HCT116 (cell line): Measurements from ENCODE around the gene STON2. TPM values are rescaled to one million over a fixed set of nuclear protein-coding genes. Genes with fewer than 3 reads are reported as not detected.

Experiments used
- ATAC-seq: fragments of 200-7000 bp; cut with Tn5 transposase; 2 replicates; pipeline ENCODE4 v1.9.1; 2020; ENCODE audit warnings: mild to moderate bottlenecking, moderate library complexity
- BruUV-seq: library from RNA; stranded (reverse); fragments of 400-500 nt; replicated peaks from 2 replicates; lab custom pipeline; 2021; lab: Mats Ljungman, UMichigan
- CTCF ChIA-PET: fragments of 300-600 bp; sonication (Branson Sonifier 250); formaldehyde crosslinking; loops from one replicate; lab custom pipeline; 2021; ENCODE audit warnings: antibody characterized with exemption; lab: Charles Lee
- POLR2A ChIA-PET: fragments of 300-600, 350-600 bp; sonication (Branson Sonifier 250); formaldehyde crosslinking; loops from one replicate; lab custom pipeline; 2021; ENCODE audit warnings: antibody characterized with exemption; lab: Charles Lee
- RAD21 ChIA-PET, 2 experiments: fragments of 300-600 bp; sonication (Branson Sonifier 250); formaldehyde crosslinking; loops; one replicate each; lab custom pipeline; 2023; ENCODE audit warnings: low total read pairs in 2 of 2; ENCODE audit not compliant: uncharacterized antibody in 2 of 2, unreplicated experiment in 2 of 2, low non-redundant PET in 1 of 2; lab: Charles Lee
- DNase-seq: peaks from one replicate; pipeline ENCODE4 v3.0.0-alpha.2; 2010; ENCODE audit warnings: low read depth, low spot score
- H2AFZ ChIP-seq: fragments of 200-600 bp; shearing (Covaris generic), sonication (generic); 2 replicates; pipeline ENCODE4 v1.6.1; 2017; ENCODE audit warnings: low read depth, mixed run types, mixed read lengths, antibody characterized with exemption, low read length; ENCODE audit not compliant: poor library complexity, severe bottlenecking
- H3K27ac ChIP-seq: 2 replicates; pipeline ENCODE4 v1.5.1; 2012; ENCODE audit warnings: low read depth, low read length
- H3K27me3 ChIP-seq: fragments of 200-600 bp; sonication (generic); 2 replicates; pipeline ENCODE4 v1.6.1; 2016; ENCODE audit warnings: mixed run types, low read length, mixed read lengths; ENCODE audit not compliant: insufficient read depth
- H3K36me3 ChIP-seq, 2 experiments: fragments of 200-500 bp in 1 of 2; fragments of 200-600 bp in 1 of 2; sonication (Bioruptor generic) in 1 of 2; sonication (generic) in 1 of 2; 2 replicates each; pipeline versions ENCODE4 v1.5.1 to v1.6.1; 2014 to 2016; ENCODE audit warnings: low read length in 2 of 2, inconsistent platforms in 1 of 2, mixed read lengths in 1 of 2, mixed run types in 1 of 2; ENCODE audit not compliant: insufficient read depth in 2 of 2, control insufficient read depth in 1 of 2
- H3K4me1 ChIP-seq, 2 experiments: fragments of 200-600 bp in 1 of 2; sonication (generic) in 1 of 2; 2 replicates each; pipeline versions ENCODE4 v1.5.1 to v1.6.1; 2012 to 2017; ENCODE audit warnings: low read length in 2 of 2, inconsistent platforms in 1 of 2, mild to moderate bottlenecking in 1 of 2, mixed read lengths in 1 of 2, mixed run types in 1 of 2, moderate library complexity in 1 of 2; ENCODE audit not compliant: insufficient read depth in 2 of 2, control insufficient read depth in 1 of 2
- H3K4me2 ChIP-seq: fragments of 200-600 bp; sonication (generic); 2 replicates; pipeline ENCODE4 v1.6.1; 2017; ENCODE audit warnings: mixed run types, low read length, mixed read lengths
- H3K4me3 ChIP-seq, 2 experiments: fragments of 200-600 bp in 1 of 2; sonication (generic) in 1 of 2; replicated peaks in 1 of 2; 2 replicates each; pipeline ENCODE4 v1.5.1; 2011 to 2016; ENCODE audit warnings: low read length in 2 of 2, control low read depth in 1 of 2, low read depth in 1 of 2, mild to moderate bottlenecking in 1 of 2, mixed read lengths in 1 of 2, mixed run types in 1 of 2
- H3K79me2 ChIP-seq: fragments of 200-600 bp; sonication (generic); 2 replicates; pipeline ENCODE4 v1.6.1; 2017; ENCODE audit warnings: mild to moderate bottlenecking, mixed run types, low read length, moderate library complexity, mixed read lengths; ENCODE audit not compliant: insufficient read depth
- H3K9ac ChIP-seq: fragments of 200-600 bp; sonication (generic); 2 replicates; pipeline ENCODE4 v1.6.1; 2016; ENCODE audit warnings: low read length, mixed read lengths
- H3K9me2 ChIP-seq: fragments of 200-600 bp; sonication (generic), shearing (Covaris generic); 2 replicates; pipeline ENCODE4 v1.6.1; 2017; ENCODE audit warnings: mixed run types, mild to moderate bottlenecking, moderate library complexity; ENCODE audit not compliant: insufficient read depth
- H3K9me3 ChIP-seq, 2 experiments: fragments of 200-500 bp in 1 of 2; fragments of 200-600 bp in 1 of 2; sonication (Bioruptor generic) in 1 of 2; sonication (generic) in 1 of 2; 2 replicates each; pipeline ENCODE4 v1.6.1; 2014 to 2017; ENCODE audit warnings: low read length in 2 of 2, mixed read lengths in 2 of 2, inconsistent platforms in 1 of 2, low read depth in 1 of 2, mild to moderate bottlenecking in 1 of 2, mixed run types in 1 of 2, moderate library complexity in 1 of 2; ENCODE audit not compliant: control insufficient read depth in 1 of 2, insufficient read depth in 1 of 2
- H4K20me1 ChIP-seq: fragments of 200-600 bp; sonication (generic), shearing (Covaris generic); 2 replicates; pipeline ENCODE4 v1.6.1; 2017; ENCODE audit warnings: mixed run types, mild to moderate bottlenecking, moderate library complexity; ENCODE audit not compliant: insufficient read depth
- CBX3 ChIP-seq: IDR thresholded peaks from 2 replicates; pipeline ENCODE4 v1.6.1; 2012; ENCODE audit warnings: low read depth
- CEBPB ChIP-seq: IDR thresholded peaks from 2 replicates; pipeline ENCODE4 v1.6.1; 2012; ENCODE audit warnings: low read depth
- EGR1 ChIP-seq: IDR thresholded peaks from 2 replicates; pipeline ENCODE4 v1.6.1; 2012; ENCODE audit warnings: low read depth
- EZH2 ChIP-seq: fragments of 200-600 bp; sonication (generic); IDR thresholded peaks from 2 replicates; pipeline ENCODE4 v1.6.1; 2017; ENCODE audit warnings: antibody characterized with exemption, mixed run types
- FOSL1 ChIP-seq: IDR thresholded peaks from 2 replicates; pipeline ENCODE4 v1.6.1; 2012; ENCODE audit warnings: low read depth
- SIN3A ChIP-seq: IDR thresholded peaks from 2 replicates; pipeline ENCODE4 v1.6.1; 2012; ENCODE audit warnings: low read depth
- SRF ChIP-seq: IDR thresholded peaks from 2 replicates; pipeline ENCODE4 v1.6.1; 2012; ENCODE audit warnings: low read depth
- TCF7L2 ChIP-seq: IDR thresholded peaks from 2 replicates; pipeline ENCODE4 v1.7.0; 2011; ENCODE audit warnings: borderline replicate concordance, inconsistent platforms; ENCODE audit not compliant: insufficient read depth, insufficient read length; ENCODE audit errors: extremely low read depth
- YY1 ChIP-seq: IDR thresholded peaks from 2 replicates; pipeline ENCODE4 v1.6.1; 2011; ENCODE audit warnings: low read length, low read depth, moderate library complexity, mild to moderate bottlenecking; ENCODE audit not compliant: insufficient replicate concordance; ENCODE audit errors: extremely low read depth
- intact Hi-C: fragments of 100-400 bp; cut with micrococcal nuclease; formaldehyde crosslinking; loops from 2 replicates; pipeline ENCODE4 v1.10.0; 2022
- total RNA-seq: library from RNA; stranded (reverse); gene quantifications from one replicate; pipeline ENCODE4 v1.2.1, GENCODE V29; 2021; ENCODE audit not compliant: unreplicated experiment
- TF ChIP-seq, protein P1 (sequence below): IDR thresholded peaks from 2 replicates; pipeline ENCODE4 v1.6.1; 2012
- TF ChIP-seq, protein P2 (sequence below), 3 experiments: fragments of 200-600 bp in 1 of 3; sonication (generic) in 1 of 3; IDR thresholded peaks in 2 of 3; conservative IDR thresholded peaks in 1 of 3; 2 replicates each; pipeline ENCODE4 v1.5.1; 2012 to 2017; ENCODE audit warnings: low read depth in 2 of 3, low read length in 2 of 3, antibody characterized with exemption in 1 of 3, borderline replicate concordance in 1 of 3, control low read depth in 1 of 3, mild to moderate bottlenecking in 1 of 3, mixed read lengths in 1 of 3, mixed run types in 1 of 3, moderate library complexity in 1 of 3; ENCODE audit not compliant: insufficient read depth in 1 of 3
- TF ChIP-seq, protein P3 (sequence below): IDR thresholded peaks from 2 replicates; pipeline ENCODE4 v1.6.1; 2012

The STON2 gene
- total RNA-seq, 1 experiment from 2014 or later: 4.1 TPM

DNA sequence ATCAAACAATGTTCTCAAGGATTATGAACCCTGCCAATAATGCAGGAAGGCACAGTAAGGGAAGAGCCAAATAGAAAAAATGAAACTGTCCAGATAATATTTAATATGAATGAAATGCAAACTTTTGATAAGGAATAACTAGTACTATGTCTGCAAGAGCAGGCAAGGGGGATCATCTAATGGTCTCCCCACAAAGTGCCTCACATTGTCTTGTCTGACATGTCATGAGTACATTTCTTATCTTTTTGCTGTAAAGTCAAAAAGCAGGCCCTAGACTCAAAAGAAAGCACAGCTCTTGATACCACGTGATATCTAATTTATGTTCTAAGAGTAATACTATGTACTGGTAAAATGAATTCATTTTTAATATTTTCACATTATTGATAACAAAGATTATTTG lies 135.5 kb downstream of the STON2 start:
- CTCF ChIA-PET: interaction anchor here (0.7 kb wide), 1 partner anchor 84 kb away, joined by 3 read pairs; no protein-coding TSS in a partner anchor
- Histone ChIP-seq H4K20me1 (no peaks in the 10 kb centered on the region), H3K9me3 (no peaks in the 10 kb centered on the region), H3K4me2 (no peak overlapping the region), H3K9me2 (no peaks in the 10 kb centered on the region), H3K36me3 (no peaks in the 10 kb centered on the region), H2AFZ (no peak overlapping the region), H3K27me3 (no peaks in the 10 kb centered on the region), H3K9ac (no peak overlapping the region), H3K79me2 (no peaks in the 10 kb centered on the region), H3K27ac (no peak overlapping the region), H3K4me1 (peaks cover 0 to 5% of the 10 kb centered on the region in 2 experiments; a peak in 1 of 4 replicates), H3K4me3 (no peak overlapping the region)
- ATAC-seq (no peak), DNase-seq (no peak)
- POLR2A ChIA-PET: no interaction called here
- TF ChIP-seq YY1 (no peak), FOSL1 (no peak), SIN3A (no peak), SRF (no peak), EZH2 (no peak), CEBPB (no peak)
- TF ChIP-seq, protein P1, sequence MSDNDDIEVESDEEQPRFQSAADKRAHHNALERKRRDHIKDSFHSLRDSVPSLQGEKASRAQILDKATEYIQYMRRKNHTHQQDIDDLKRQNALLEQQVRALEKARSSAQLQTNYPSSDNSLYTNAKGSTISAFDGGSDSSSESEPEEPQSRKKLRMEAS: no peak
- RAD21 ChIA-PET: no interaction called here
- BruUV-seq: no TSS peak
- intact Hi-C loops: no loop called here

DNA sequence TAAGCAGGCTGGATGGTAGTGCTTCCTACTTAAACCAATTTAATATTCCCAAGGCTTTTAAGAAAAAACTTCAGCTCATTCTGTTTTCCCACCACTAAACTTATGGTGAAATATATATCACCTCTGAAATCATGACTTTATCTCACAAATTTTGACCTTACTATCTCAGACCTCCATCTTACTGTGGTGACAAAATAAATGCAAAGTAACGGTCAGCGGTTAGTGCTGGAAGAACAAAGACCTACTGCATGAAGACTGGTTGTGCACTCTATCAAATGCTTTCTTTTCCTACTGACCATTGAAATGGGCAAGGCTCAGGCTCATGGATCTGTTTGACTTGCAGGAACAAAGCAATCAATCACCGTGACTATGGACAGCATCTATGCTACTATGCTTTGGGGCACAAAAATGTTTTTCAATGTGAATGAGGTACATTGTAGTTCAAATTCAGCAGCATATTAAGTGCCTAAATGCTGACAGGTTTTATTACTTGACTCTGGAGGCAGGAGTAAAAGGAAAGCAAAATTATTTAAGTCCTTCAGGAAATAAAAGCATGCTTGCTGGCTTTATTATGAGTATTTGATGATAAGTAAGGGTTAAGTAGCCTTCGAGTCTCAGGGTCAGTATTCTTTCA lies 136.2 kb downstream of the STON2 start:
- BruUV-seq: no TSS peak
- CTCF ChIA-PET: no interaction called here
- H3K4me2 ChIP-seq: no peak overlapping the region

More for the DNA sequence above, 136.2 kb downstream of the STON2 start:
- Histone ChIP-seq H3K36me3 (no peaks in the 10 kb centered on the region), H3K27ac (no peak overlapping the region), H3K4me1 (peaks cover 0 to 5% of the 10 kb centered on the region in 2 experiments; a peak in 1 of 4 replicates), H3K9me3 (no peaks in the 10 kb centered on the region), H4K20me1 (no peaks in the 10 kb centered on the region)
- POLR2A ChIA-PET: no interaction called here
- ATAC-seq: no peak
- TF ChIP-seq, protein P2, sequence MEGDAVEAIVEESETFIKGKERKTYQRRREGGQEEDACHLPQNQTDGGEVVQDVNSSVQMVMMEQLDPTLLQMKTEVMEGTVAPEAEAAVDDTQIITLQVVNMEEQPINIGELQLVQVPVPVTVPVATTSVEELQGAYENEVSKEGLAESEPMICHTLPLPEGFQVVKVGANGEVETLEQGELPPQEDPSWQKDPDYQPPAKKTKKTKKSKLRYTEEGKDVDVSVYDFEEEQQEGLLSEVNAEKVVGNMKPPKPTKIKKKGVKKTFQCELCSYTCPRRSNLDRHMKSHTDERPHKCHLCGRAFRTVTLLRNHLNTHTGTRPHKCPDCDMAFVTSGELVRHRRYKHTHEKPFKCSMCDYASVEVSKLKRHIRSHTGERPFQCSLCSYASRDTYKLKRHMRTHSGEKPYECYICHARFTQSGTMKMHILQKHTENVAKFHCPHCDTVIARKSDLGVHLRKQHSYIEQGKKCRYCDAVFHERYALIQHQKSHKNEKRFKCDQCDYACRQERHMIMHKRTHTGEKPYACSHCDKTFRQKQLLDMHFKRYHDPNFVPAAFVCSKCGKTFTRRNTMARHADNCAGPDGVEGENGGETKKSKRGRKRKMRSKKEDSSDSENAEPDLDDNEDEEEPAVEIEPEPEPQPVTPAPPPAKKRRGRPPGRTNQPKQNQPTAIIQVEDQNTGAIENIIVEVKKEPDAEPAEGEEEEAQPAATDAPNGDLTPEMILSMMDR (IDR thresholded peaks at IDR 0.05 in 2 of 3, conservative IDR thresholded peaks at IDR 0.05 in 1 of 3; ENCODE audit: borderline replicate concordance in 1 of 3, insufficient read depth in 1 of 3, low read depth in 2 of 3, low read length in 2 of 3): no peak
- TF ChIP-seq TCF7L2: no peak
- TF ChIP-seq CBX3: no peak
- TF ChIP-seq FOSL1: no peak
- TF ChIP-seq, protein P3, sequence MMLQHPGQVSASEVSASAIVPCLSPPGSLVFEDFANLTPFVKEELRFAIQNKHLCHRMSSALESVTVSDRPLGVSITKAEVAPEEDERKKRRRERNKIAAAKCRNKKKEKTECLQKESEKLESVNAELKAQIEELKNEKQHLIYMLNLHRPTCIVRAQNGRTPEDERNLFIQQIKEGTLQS: no peak
- no peak for TF ChIP-seq EGR1
- TF ChIP-seq CEBPB: no peak
- TF ChIP-seq SRF: no peak
- TF ChIP-seq, all 23 proteins: peak for 0
- H3K4me3 ChIP-seq: no peak overlapping the region
- no peaks in the 10 kb centered on the region for H3K9me2 ChIP-seq
- no peaks in the 10 kb centered on the region for H3K79me2 ChIP-seq
- intact Hi-C loops: no loop called here
- RAD21 ChIA-PET: interaction anchor here in 1 of 2 experiments (0.7 kb wide), 1 partner anchor 188 kb away, joined by 4 read pairs; no protein-coding TSS in a partner anchor
- no peaks in the 10 kb centered on the region for H3K27me3 ChIP-seq
- no peak overlapping the region for H3K9ac ChIP-seq
- H2AFZ ChIP-seq: no peak overlapping the region
- DNase-seq: no peak
